K562 (cell line): ENCODE results near the gene CD164L2. TPM values are rescaled to one million over a fixed set of nuclear protein-coding genes. Genes with fewer than 3 reads are reported as not detected.

Experiments
- ATAC-seq: fragments of 200-7000 bp; cut with Tn5 transposase; 3 replicates; pipeline ENCODE4 v1.9.1; 2020; ENCODE audit warnings: moderate library complexity
- BruUV-seq: library from RNA; stranded (reverse); fragments of 400-500 nt; replicated peaks from 2 replicates; lab custom pipeline; 2021; lab: Mats Ljungman, UMichigan
- CTCF ChIA-PET: fragments of 300-600 bp; formaldehyde crosslinking; extraction: SDS; loops from one replicate; lab custom pipeline; 2021; ENCODE audit warnings: low intra/inter-chr PET ratio; lab: Yijun Ruan, JAX
- POLR2A ChIA-PET: fragments of 300-600, 350-650 bp; sonication (Branson Sonifier 250); formaldehyde crosslinking; extraction: SDS; loops from one replicate; lab custom pipeline; 2021; ENCODE audit warnings: antibody characterized with exemption, inconsistent platforms; lab: Yijun Ruan, JAX
- DNase-seq, 4 experiments: peaks; one replicate each; pipeline versions ENCODE4 v3.0.0 to v3.0.0-alpha.2; 2011 to 2018; ENCODE audit warnings: low spot score in 3 of 4, mixed read lengths in 3 of 4; ENCODE audit errors: extremely low read depth in 1 of 4
- FAIRE-seq: peaks from 2 replicates; lab custom pipeline; 2011; peaks lifted over from hg19 to GRCh38; lab: Jason Lieb, UNC
- H2AFZ ChIP-seq: 2 replicates; pipeline ENCODE4 v1.6.0; 2011; ENCODE audit warnings: low read depth, low read length, control low read depth, inconsistent platforms
- H3K27ac ChIP-seq: fragments of 200-600 bp; 3 replicates; pipeline ENCODE4 v1.8.0; 2011; ENCODE audit warnings: low read depth, mild to moderate bottlenecking, control low read depth, inconsistent platforms, low read length, moderate library complexity, mixed read lengths; ENCODE audit errors: extremely low read depth
- H3K27me3 ChIP-seq, 2 experiments: fragments of 300-600 bp in 1 of 2; 2 replicates in 1 of 2; 3 replicates in 1 of 2; pipeline versions ENCODE4 v1.6.0 to v1.8.0; 2011; ENCODE audit warnings: inconsistent platforms in 2 of 2, low read length in 2 of 2, mild to moderate bottlenecking in 1 of 2, mixed read lengths in 1 of 2, moderate library complexity in 1 of 2; ENCODE audit not compliant: control insufficient read depth in 2 of 2, insufficient read depth in 2 of 2
- H3K36me3 ChIP-seq: fragments of 300-600 bp; 3 replicates; pipeline ENCODE4 v1.8.0; 2011; ENCODE audit warnings: mild to moderate bottlenecking, low read length, inconsistent platforms; ENCODE audit not compliant: control insufficient read depth, insufficient read depth
- H3K4me1 ChIP-seq, 2 experiments: fragments of 200-600 bp in 1 of 2; replicated peaks in 1 of 2; 2 replicates in 1 of 2; 3 replicates in 1 of 2; pipeline versions ENCODE4 v1.5.1 to v1.8.0; 2011; ENCODE audit warnings: inconsistent platforms in 2 of 2, low read length in 2 of 2, mild to moderate bottlenecking in 1 of 2, mixed read lengths in 1 of 2, moderate library complexity in 1 of 2; ENCODE audit not compliant: control insufficient read depth in 2 of 2, insufficient read depth in 2 of 2
- H3K4me2 ChIP-seq: 2 replicates; pipeline ENCODE4 v1.6.1; 2011; ENCODE audit warnings: low read length, control low read depth, inconsistent platforms, mixed read lengths; ENCODE audit not compliant: insufficient read depth
- H3K4me3 ChIP-seq: fragments of 200-600 bp; sonication (generic), shearing (Covaris generic); 2 replicates; pipeline ENCODE4 v1.5.1; 2016; ENCODE audit warnings: control low read depth, inconsistent platforms
- H3K79me2 ChIP-seq: fragments of 200-600 bp; 3 replicates; pipeline ENCODE4 v1.8.0; 2011; ENCODE audit warnings: low read length, inconsistent platforms; ENCODE audit not compliant: control insufficient read depth, insufficient read depth
- H3K9ac ChIP-seq, 2 experiments: 2 replicates each; pipeline versions ENCODE4 v1.6.0 to v1.6.1; 2011; ENCODE audit warnings: low read depth in 2 of 2, low read length in 2 of 2, control low read depth in 1 of 2, inconsistent platforms in 1 of 2, mild to moderate bottlenecking in 1 of 2, mixed read lengths in 1 of 2; ENCODE audit not compliant: insufficient read depth in 1 of 2
- H3K9me1 ChIP-seq: one replicate; pipeline ENCODE4 v1.6.0; 2011; ENCODE audit warnings: inconsistent platforms, mild to moderate bottlenecking, low read length, moderate library complexity; ENCODE audit not compliant: control insufficient read depth, insufficient read depth
- H3K9me3 ChIP-seq: replicated peaks from 2 replicates; pipeline ENCODE4 v1.5.1; 2011; ENCODE audit warnings: low read depth, low read length, inconsistent platforms; ENCODE audit not compliant: control insufficient read depth, insufficient read depth
- H4K20me1 ChIP-seq: replicated peaks from 2 replicates; pipeline ENCODE4 v1.6.1; 2011; ENCODE audit warnings: low read length, inconsistent platforms, mixed read lengths; ENCODE audit not compliant: control insufficient read depth, insufficient read depth
- BCOR ChIP-seq: fragments of 450-650 bp; IDR thresholded peaks from 2 replicates; pipeline ENCODE4 v1.6.1; 2016
- HDAC8 ChIP-seq: fragments of 450-650 bp; IDR thresholded peaks from 2 replicates; pipeline ENCODE4 v1.6.1; 2016; ENCODE audit warnings: mild to moderate bottlenecking, missing genetic modification characterization, moderate library complexity, missing compliant biosample characterization
- LCOR ChIP-seq: sonication (generic); formaldehyde crosslinking; IDR thresholded peaks from 2 replicates; pipeline ENCODE4 v1.8.0; 2022; ENCODE audit warnings: mild to moderate bottlenecking, missing genetic modification reagents
- MAZ ChIP-seq, 2 experiments: fragments of 450-650 bp in 1 of 2; sonication (generic) in 1 of 2; formaldehyde crosslinking; IDR thresholded peaks in 1 of 2; conservative IDR thresholded peaks in 1 of 2; 2 replicates each; pipeline versions ENCODE4 v1.4.0 to v1.5.0; 2020; ENCODE audit warnings: mild to moderate bottlenecking in 1 of 2, missing genetic modification reagents in 1 of 2
- SMARCA4 ChIP-seq: fragments of 450-650 bp; IDR thresholded peaks from 2 replicates; pipeline ENCODE4 v1.6.1; 2016
- STAG1 ChIP-seq: sonication (generic); formaldehyde crosslinking; IDR thresholded peaks from 2 replicates; pipeline ENCODE4 v1.5.0; 2020; ENCODE audit warnings: missing genetic modification reagents, borderline replicate concordance
- XRCC3 ChIP-seq: fragments of 450-650 bp; IDR thresholded peaks from 2 replicates; pipeline ENCODE4 v1.6.1; 2017; ENCODE audit warnings: mild to moderate bottlenecking, moderate library complexity
- XRCC5 ChIP-seq: fragments of 200-400 bp; formaldehyde crosslinking; IDR thresholded peaks from 2 replicates; pipeline ENCODE4 v1.6.1; 2017; ENCODE audit warnings: low read depth, mild to moderate bottlenecking, low read length
- ZNF165 ChIP-seq: fragments of 250-450 bp; sonication (Bioruptor Pico); IDR thresholded peaks from 2 replicates; pipeline ENCODE4 v1.4.0; 2020; ENCODE audit warnings: borderline replicate concordance
- ZNF77 ChIP-seq: fragments of 250-450 bp; sonication (Bioruptor Pico); IDR thresholded peaks from 2 replicates; pipeline ENCODE4 v1.5.0; 2020
- WGBS: fragments of 100-300 bp; shearing (Covaris generic); methylation state at CpG from one replicate; pipeline ENCODE4 v1.1.6; 2016; ENCODE audit warnings: low coverage, mixed read lengths; ENCODE audit not compliant: insufficient coverage; ENCODE audit errors: missing lambda C conversion rate; 5-methylcytosine and 5-hydroxymethylcytosine counted together
- in situ Hi-C: fragments of 300-500 bp; cut with MboI; formaldehyde crosslinking; loops from 4 replicates; pipeline ENCODE4 v1.15.0; 2018; ENCODE audit warnings: inconsistent platforms, mixed read lengths
- intact Hi-C: fragments of 100-400 bp; cut with micrococcal nuclease; formaldehyde crosslinking; loops from 2 replicates; pipeline ENCODE4 v1.14.2; 2022
- polyA plus RNA-seq, 8 experiments: library from polyadenylated mRNA; depleted of rRNA in 4 of 8; stranded (reverse) in 5 of 8; unstranded in 3 of 8; fragments of >200 nt; fragmentation: Nextera tagmentation in 2 of 8; fragmentation: Illumina TruSeq in 1 of 8; extraction: Ambion mirVana in 2 of 8; extraction: Trizol in 1 of 8; gene quantifications; 2 replicates each; pipeline versions ENCODE4 v1.2.1 to v1.2.3, GENCODE V29; 2011 to 2014; ENCODE audit warnings: inconsistent platforms in 1 of 8, missing spikeins in 1 of 8
- total RNA-seq, 7 experiments: library from RNA; depleted of rRNA in 6 of 7; stranded (reverse); fragments of >200 nt in 6 of 7; fragmentation: Illumina TruSeq in 2 of 7; extraction: Trizol in 2 of 7; gene quantifications; 2 replicates each; pipeline versions ENCODE4 v1.2.1 to v1.2.3, GENCODE V29; 2011 to 2021; ENCODE audit warnings: low replicate concordance in 1 of 7

The CD164L2 gene
- total and polyA plus RNA-seq, 9 of the 15 experiments (the other 6 are each of a cell fraction or from before 2014, with no cell fraction given), result 0.08 to 0.92 (median 0.38) TPM; not detected in 1

GRCh38 chr1:27427329-27427728, 44.2 kb upstream of the CD164L2 start (continued):
- TF ChIP-seq ZNF165 (CRISPR knock-in tag), result no peak
- TF ChIP-seq MAZ (CRISPR knock-in tag; conservative IDR thresholded peaks at IDR 0.05 in 1 of 2, IDR thresholded peaks at IDR 0.05 in 1 of 2), result no peak

GRCh38 chr1:27423709-27424108, 40.6 kb upstream of the CD164L2 start:
- Histone ChIP-seq H3K4me1 (peaks cover 8 to 24% of the 10 kb centered on the region in 2 experiments; a peak in 4 of 5 replicates), H3K36me3 (peaks cover 65% of the 10 kb centered on the region), H2AFZ (no peak overlapping the region), H3K27ac (no peak overlapping the region; the same call in 2 of the 3 replicates), H3K9me1 (peaks cover 9% of the 10 kb centered on the region), H3K4me2 (no peak overlapping the region), H3K4me3 (no peak overlapping the region), H3K9me3 (no peaks in the 10 kb centered on the region), H3K9ac (no peak overlapping the region), H3K27me3 (no peaks in the 10 kb centered on the region), H4K20me1 (no peaks in the 10 kb centered on the region), H3K79me2 (peaks cover 71% of the 10 kb centered on the region)
- in situ Hi-C loops, result loop anchor here (10.0 kb wide), 1 partner anchor 181 kb away; the partner anchor contains the start of gene AHDC1
- ATAC-seq (no peak), FAIRE-seq (no peak), DNase-seq (no peak)
- 83% methylated on average over 4 of the region's 4 CpGs for WGBS
- intact Hi-C loops, result no loop called here
- POLR2A ChIA-PET, result interaction anchor here (1.9 to 2.3 kb wide), 2 partner anchors 27 to 29 kb away, joined by 4 to 5 read pairs; no protein-coding TSS in a partner anchor
- TF ChIP-seq STAG1 (no peak), XRCC3 (no peak), XRCC5 (no peak), HDAC8 (tag) (no peak), LCOR (CRISPR knock-in tag) (no peak), BCOR (no peak), SMARCA4 (no peak), ZNF77 (no peak)
- CTCF ChIA-PET, result no interaction called here
- no TSS peak for BruUV-seq
